HG02840 (cell line): ENCODE results near the gene OXLD1.

Experiments used
- ATAC-seq: cut with Tn5 transposase; IDR thresholded peaks from one replicate; pipeline ENCODE4 v1.9.1; 2021; ENCODE audit warnings: mild to moderate bottlenecking, moderate library complexity, moderate number of reproducible peaks; ENCODE audit not compliant: unreplicated experiment, low FRiP score

OXLD1 gene

DNA sequence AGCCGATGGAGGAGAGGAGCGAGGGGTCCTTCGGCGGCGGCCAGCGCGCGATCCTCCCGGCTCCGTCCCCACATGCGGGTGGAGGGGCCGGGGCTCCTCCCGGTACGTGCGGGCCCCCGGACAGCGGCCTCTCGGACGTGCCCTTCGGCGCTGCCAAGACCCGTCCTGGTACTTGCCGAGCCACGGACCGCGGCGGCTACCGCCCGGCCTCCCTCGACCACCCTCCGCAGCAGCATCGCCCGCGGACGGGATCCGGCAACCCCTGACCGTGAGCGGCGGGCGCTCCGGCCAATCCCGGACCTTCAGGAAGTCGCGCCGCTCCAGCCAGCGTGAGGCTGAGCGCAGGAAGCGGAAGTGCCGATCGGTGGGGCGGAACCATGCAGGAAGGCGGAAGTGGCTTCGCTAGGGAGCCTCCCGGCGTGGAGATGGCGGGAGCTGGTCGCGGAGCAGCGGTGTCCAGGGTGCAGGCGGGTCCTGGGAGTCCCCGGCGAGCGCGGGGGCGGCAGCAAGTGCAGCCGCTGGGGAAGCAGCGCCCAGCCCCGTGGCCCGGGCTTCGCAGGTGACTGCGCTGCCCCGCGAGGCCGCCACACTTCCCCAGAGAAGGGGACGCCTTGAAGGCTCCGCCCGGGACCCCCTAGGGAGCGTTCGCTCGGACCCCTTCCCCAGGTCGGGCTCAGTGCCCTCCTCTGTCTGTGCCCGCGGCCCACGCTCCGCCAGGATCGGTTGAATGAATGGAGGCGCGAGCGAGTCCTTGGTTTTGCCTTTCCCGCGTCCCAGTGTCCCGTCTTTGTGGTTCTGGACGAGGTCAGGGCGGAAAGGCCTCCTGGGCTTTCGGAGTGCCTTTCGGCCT is at the start of gene OXLD1, which contains the start of gene CCDC137:
Gene OXLD1, minus strand, starts transcription at position 264 of the 850 bp plus-strand sequence. Its CDS starts 28 bp downstream, at position 236.
Gene CCDC137, plus strand, starts transcription at position 396 of the 850 bp plus-strand sequence. Its CDS starts 30 bp downstream, at position 426.
- peak; percentile 78 for ATAC-seq

DNA sequence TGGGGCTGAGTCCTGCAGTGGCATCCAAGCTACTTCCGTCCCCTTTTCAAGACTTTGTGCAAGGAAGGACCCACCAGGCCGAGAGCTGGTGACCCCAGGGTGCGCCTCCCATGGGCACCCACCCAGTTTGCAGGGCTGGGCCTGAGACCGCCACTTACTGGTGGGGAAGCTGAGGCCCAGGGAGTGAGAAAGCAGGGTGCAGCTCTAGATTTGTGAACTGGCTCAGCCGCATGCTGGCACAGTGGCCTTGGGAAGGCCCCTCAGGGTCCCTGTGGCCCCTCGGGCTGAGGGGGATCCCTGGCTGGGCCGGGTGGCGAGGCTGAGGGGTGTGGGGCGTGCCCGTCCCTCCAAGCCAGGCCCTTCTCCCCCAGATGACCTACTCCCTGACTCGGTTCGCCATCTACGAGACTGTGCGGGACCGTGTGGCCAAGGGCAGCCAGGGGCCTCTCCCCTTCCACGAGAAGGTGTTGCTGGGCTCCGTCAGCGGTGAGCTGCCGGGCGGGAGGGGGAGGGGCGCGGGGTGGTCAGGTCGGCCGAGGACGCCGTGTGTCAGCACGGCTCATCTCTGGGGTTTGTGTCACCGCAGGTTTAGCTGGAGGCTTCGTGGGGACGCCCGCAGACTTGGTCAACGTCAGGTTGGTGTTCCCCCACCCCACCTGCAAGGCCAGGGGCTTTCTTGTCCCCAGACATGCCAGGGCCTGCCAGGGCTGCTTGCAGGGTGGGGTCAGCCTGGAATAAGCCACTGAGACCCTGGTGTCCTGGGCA is 48.9 kb upstream of the OXLD1 start:
- ATAC-seq = no peak

DNA sequence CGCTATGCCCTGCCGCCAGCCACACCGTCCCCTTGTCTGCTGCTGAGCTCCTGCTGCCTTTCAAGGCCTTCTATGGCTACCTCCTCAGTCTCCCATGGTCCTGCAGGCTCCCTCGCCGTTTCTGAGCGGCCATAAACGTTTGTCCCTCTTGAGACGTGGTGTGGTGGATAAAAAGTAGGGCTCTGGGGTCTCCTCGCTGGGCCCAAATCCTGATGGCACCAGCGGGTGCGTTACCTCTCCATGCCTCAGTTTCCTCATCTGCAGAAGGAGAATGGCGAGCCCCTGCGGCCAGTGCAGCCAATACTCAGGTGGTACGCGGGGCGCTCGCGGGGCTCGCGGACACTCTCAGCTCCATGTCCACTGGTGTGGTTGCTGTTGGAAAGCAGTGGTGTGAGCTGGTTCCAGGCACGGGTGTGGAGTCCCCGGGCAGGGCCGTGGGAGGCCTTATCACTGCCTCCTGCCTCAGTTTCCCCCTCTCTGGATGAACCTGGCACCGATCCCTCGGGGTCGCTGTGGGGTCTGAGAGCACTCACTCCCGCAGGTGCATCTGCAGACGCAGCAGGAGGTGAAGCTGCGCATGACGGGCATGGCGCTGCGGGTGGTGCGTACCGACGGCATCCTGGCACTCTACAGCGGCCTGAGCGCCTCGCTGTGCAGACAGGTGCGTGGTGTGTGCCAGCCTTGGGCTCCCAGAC is 48.2 kb upstream of the OXLD1 start:
- no peak for ATAC-seq

DNA sequence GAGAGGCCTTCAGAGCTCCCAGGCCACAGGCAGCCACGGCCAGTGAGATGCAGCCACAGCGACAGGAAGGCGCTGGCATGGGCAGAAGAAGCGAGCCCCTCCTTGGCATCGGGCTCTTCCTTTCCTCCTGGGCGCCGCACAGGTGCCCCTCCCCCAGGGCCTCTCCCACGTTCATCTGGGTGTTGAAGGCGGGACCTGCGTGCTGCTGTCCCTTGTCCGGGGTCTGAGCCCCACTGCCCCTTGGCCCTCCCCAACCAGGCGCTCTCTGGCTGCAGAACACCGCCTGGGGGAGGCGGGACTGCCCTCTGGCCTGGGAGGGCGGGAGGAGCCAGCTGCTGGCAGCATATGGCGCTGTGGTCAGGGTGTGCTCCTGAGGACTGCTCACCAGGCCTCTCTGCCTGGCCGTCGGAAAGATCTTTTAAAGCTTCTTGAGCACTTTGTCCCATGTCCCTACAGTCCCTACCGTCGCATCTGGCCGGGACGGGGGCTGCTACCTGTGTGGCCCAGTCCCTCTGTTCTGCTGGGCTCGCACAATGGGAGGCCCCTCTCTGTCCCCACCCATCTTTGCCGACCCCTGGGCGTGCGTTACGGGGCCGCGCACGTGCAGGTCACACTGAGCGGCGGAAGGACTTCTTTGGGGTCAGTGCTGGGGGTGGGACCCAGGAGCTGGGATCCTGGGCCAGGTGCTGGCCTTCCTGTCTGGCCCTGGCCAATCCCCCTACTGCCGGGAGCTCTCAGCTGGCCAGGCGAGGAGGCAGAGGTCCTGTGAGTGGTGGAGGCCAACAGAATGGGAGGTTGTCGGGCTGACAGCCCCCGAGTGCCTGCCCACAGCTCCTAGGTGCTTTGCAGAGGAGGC is 47.4 kb upstream of the OXLD1 start:
- no peak for ATAC-seq

DNA sequence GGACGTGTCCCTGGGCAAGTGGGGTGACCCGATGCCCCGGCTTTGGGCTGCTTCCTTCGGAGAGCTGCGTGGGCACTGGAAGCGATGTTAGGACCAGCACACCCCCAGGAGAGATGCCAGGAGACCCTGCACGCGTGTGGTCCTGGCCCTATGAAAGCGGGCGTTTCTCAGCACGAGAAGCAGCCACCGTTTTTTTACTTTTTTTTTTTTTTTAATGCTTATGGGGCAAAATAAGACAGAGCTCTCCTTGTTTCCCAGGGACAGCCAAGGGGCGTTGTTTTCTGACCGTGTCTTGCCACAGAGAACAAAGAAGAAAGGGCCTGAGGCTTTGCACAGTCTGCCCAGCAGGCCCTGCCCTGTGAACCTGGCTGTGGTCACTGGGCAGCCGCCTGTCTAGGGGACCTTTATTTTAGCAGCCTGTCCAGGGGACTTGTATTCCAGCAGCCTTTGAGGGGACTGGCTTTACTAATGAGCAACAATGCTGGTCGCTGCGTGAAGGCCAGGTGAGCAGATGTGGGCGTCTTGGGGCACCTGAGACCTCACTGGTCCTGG is 46.7 kb upstream of the OXLD1 start:
- no peak for ATAC-seq

DNA sequence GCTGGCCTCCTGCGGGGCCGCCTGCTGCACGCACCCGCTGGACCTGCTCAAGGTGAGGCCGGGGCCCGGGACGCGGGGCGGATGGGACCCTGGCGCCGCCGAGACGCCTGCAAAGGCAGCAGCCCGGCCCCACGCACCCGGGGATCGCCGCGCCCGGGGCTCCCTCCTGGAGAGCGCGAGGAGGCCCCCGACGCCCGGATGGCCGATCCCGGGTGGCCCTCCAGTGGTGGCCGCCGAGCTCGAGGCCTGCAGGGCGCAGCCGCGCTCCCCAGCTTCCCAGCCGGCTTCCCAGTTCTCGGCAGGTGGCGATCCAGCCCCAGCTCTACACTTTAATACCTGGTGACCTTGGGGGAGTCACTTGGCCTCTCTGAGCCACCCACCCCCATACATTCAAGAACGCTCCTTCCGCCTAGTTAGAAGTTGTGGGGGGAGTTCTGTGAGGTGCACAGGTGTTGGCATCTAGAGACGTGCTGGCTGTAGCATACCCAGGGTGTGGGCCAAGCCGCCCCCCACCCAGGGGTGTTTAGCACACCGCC is 46.1 kb upstream of the OXLD1 start:
- no peak for ATAC-seq

DNA sequence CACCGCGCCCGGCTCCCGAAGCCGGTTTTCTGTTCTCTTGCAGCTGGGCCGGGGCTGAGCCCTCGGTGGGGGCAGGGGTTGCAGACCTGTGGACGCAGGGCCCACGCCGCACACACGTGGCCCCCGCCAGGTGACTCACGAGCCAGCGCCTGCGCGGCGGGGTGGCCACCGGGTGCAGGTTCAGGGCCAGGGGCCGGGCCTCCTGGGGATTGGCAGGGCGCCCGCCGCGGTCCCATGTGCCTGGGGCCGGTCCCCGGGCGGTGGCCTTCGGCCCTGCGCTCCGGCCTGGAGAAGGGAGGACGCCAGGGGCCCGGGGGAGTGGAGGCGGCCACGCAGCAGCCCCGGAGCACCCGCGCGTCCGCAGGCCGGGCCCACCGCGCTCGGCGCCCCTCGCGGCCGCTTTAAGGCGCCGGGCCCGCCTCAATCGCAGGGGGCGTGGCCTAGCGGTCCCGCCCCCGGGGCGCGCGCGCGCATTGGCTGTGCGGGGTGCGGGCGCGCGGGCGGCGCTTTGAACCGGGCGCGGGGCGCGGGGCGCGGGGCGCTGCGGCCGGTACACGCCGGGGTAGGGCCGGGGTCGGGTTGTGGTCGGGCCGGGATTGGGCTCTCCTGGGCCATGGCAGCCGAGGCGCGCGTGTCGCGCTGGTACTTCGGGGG is 45.5 kb upstream of the OXLD1 start, which contains the start of gene SLC25A10:
Gene SLC25A10, plus strand, starts transcription at position 471 of the 654 bp plus-strand sequence. Its CDS starts 143 bp downstream, at position 614.
- ATAC-seq = peak; percentile 62

DNA sequence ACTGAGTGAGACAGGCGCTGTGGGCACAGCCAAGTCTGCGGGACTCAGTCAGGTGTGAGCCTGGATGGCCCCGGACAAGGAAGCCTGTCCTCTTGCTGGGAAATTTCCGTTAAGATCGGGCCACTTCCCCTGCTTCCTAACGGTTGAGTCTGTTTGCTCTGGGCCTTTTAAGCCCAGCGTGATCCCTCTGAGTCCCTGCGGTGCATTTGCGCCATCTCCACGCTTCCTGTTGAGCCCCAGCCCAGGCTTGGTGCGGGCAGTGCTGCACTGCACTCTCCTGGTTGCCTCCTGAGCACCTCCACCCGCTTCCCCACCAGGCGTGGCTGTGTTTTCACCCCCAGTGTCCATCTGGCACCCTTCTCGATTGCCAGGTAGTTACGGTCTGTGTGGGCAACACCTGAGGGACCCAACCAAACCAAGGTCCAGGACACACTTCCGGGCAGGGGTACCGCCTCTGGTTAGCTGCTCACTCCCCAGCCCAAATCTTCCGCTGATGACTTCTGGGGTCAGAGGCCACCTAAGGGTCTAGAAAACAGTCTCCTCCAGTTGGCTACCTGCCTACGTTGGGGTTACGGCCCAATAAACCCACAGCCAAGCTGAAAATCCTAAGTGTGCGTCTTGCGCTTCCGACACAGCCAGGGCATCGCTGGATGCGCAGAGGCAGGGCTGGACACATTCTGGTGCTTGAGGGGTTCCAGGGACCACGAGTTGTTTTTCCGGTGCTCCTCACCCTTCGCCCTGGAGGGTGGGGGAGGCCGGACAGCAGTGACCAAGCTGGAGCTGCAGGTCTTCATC is 44.3 kb upstream of the OXLD1 start:
- no peak for ATAC-seq

DNA sequence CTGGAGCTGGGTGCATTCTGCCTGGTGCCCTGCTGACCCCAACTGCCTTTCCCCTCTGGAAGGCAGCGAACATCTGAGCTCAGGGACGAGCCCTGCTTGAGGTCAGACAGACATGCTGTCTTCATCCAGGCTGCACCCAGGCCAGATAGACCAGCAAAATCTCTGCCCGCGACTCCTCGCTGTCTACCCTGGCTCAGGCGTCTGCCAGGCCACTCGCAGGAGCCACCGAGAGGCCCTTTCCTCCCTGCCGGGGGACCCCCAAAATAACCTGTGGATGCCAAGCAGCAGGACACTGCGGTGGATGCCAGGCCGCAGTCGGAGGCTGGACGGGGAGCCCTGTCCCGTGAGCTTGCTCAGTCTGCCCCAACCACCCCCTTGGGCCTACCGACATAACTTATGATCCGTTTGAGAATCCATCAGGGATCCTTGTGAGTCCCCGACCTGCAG is 42.4 kb upstream of the OXLD1 start:
- no peak for ATAC-seq

DNA sequence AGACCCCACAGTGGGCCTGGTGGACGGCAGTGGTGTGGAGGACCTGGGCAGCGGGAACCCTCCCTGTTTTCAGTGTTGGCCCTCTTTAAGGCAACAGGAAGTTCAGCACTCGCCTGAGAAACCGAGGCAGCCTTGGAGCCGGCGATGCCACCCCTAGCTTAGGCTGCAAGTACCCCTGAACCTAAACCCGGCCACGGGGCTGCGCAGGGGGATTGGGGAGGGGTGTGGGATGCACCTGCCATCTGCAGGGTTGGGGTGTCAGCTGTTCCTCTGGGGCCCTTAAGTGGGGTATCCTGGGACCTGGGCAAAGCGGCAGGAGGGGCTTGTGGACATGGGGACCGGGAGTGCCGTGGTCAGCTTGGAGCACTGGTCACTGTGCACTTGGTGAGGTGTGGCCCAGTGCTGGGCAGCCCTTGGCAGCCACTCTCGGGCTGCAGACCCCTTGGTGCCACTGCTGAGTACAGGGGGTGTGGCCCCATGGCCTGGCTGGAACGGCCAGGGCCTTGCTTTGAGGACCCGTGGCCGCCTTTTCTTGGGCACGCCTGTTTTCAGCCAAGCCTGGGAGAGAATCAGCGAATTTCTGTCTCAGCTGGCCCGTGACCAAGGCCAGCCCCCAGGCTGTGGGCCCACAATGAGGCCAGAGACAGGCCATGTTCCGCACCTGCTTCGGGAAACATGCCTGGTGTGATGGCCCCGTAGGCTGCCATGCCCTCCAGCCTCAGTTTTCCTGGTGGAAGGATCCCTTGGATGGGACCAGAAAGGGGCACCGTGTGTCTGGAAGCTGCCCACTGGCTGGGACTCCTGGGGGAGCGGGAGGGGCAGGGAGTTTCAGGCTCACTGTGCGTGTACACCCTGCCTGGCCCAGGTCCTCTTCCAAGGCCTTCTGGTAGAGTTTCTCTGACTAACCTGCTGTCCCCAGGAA is 41.6 kb upstream of the OXLD1 start:
- ATAC-seq = no peak

DNA sequence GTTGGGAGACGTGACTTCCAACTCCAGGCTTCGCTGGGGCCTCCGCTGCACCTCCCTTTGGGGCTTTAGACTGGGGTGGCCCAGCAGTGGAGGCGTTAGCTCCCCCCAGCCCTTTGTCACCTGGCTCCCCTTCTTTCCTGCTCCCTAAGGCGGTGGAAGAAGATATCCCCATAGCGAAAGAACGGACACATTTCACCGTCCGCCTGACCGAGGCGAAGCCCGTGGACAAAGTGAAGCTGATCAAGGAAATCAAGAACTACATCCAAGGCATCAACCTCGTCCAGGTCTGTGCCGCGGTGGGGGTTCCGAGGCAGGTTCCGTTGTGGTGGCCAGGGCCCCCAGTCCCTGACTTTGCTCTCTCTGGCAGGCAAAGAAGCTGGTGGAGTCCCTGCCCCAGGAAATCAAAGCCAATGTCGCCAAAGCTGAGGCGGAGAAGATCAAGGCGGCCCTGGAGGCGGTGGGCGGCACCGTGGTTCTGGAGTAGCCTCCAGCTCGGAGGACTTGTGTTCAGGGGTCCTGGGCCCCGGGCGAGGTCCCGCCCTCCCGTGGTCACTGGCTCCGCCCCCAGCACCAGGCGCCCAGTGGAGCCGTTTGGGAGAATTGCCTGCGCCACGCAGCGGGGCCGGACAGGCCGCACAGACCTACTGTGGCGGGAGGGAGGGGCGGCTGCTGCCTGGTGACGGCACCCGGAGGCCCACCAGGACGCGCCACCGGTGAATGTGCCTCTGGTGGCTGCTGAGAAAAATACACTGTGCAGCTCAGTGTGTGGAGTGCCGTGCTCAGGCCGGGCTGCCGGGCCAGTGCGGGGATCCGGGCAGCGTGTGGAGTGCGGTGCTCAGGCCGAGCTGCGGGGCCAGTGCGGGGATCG is 40.6 kb upstream of the OXLD1 start:
- ATAC-seq = no peak

DNA sequence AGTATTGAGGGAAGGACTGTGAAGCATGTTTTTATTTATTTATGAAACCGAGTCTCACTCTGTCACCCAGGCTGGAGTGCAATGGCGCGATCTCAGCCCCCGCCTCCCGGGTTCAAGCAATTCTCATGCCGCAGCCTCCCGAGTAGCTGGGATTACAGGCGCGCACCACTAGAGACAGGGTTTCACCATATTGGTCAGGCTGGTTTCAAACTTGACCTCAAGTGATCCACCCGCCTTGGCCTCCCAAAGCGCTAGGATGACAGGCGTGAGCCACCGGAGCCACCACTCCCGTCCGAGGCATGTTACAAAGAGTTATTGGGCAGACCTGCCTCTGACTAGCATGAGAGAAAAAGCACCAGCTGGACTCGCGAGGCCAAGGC is 39.8 kb upstream of the OXLD1 start:
- ATAC-seq = no peak

DNA sequence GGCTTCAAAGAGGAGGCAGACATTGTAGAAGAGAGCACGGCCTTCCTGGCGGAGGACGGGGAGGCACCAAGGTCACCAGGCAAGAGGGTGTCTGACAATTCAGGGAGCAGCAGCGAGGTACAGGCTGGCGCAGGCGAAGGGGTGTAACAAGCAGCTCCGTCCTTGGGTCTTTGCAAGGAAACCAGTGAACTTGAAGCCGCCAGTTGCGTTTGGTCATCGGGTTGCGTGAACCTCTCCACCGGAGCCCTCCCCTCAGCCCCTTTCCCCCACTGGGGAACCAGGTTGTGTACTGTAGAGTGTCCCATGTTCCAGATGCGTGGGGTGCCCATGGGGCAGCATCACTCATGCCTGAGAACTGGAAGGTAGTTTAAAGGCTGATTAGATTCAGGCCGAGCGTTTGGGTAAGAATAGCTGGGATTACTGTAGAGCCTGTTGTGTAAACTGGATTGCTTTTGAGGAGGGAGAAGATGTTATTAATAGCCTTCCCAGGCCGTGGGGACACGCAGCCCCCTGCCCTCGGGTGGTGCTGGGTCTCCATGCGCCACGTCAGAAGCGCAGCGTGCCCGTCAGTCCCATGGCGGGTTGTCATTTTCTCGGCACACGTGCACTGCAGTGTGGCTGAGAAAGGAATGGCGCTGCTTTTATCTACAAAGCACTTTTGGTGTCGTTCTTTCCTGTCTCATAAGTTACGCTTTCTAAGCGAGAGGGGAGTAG is 39.3 kb upstream of the OXLD1 start:
- no peak for ATAC-seq

DNA sequence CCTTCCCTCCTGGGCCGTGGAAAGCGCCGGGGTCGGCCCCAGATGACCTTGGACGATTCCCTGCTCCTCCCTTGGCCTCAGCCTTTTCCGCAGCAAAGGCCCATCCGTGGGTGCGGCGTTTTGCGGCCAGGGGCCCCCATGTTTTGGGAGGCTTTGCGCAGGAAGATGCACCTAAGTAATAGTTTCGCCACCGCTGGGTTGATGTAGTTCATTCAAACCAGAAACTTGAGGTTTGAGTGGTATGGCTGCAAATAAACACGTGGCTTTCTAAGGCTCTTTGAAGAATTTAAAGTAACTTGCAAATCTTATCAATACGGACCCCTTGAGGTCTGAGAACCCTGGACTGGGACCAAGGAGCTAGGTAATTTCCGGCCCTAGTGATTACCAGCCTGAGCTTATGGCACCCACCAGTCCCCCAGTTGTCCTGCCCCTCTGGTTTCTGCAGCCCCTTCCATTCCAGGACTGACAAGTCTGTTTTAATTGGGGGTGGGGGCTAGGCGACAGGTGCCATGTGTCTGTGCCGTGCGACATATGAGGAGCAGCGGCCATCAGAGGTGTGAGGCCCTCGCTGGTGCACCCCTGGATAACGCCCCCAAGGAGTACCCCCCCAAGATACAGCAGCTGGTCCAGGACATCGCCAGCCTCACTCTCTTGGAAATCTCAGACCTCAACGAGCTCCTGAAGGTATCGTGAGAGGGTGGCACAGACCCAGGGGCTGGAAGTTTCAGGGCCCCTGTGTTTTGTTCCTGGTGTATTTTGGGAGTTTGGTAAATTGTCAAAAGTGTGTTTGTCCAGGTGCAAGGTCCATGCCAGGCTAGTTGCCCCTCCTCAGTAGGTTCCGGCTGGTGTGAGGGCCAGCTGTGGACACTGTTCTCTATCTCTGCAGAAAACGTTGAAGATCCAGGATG is 37.6 kb upstream of the OXLD1 start:
- peak; percentile 9 for ATAC-seq
